K562 (cell line): Measurements from ENCODE around the gene SERPINE1. TPM values are rescaled to one million over a fixed set of nuclear protein-coding genes. Genes with fewer than 3 reads are reported as not detected.
A peak's percentile ranks its signal among the peaks of the same experiment; 100 is the strongest.

ENCODE experiments used
- ARID2 ChIP-seq: fragments of 450-650 bp; IDR thresholded peaks from 2 replicates; pipeline ENCODE4 v1.6.1; 2017; ENCODE audit warnings: antibody characterized with exemption, mild to moderate bottlenecking
- CXXC5 ChIP-seq: fragments of 250-450 bp; sonication (Bioruptor Pico); IDR thresholded peaks from 2 replicates; pipeline ENCODE4 v1.8.0; 2022; ENCODE audit warnings: inconsistent platforms, mild to moderate bottlenecking, moderate library complexity
- FOXO4 ChIP-seq: fragments of 450-650 bp; formaldehyde crosslinking; IDR thresholded peaks from 2 replicates; pipeline ENCODE4 v1.4.0; 2020; ENCODE audit warnings: mild to moderate bottlenecking, moderate library complexity
- FOXP4 ChIP-seq: sonication (generic); formaldehyde crosslinking; IDR thresholded peaks from 2 replicates; pipeline ENCODE4 v1.8.0; 2022; ENCODE audit warnings: mild to moderate bottlenecking, missing genetic modification reagents, borderline replicate concordance
- HNRNPK ChIP-seq: fragments of 200-400 bp; formaldehyde crosslinking; IDR thresholded peaks from one replicate; pipeline ENCODE4 v1.6.1; 2018; ENCODE audit warnings: mild to moderate bottlenecking, low read depth, low read length; ENCODE audit not compliant: poor library complexity, severe bottlenecking
- KDM5B ChIP-seq: fragments of 200-600 bp; sonication (generic); IDR thresholded peaks from 2 replicates; pipeline ENCODE4 v1.6.1; 2012; ENCODE audit warnings: low read depth, mild to moderate bottlenecking, moderate library complexity, low read length, control low read depth, inconsistent platforms; ENCODE audit not compliant: insufficient replicate concordance
- KLF10 ChIP-seq: fragments of 250-450 bp; sonication (Bioruptor Pico); IDR thresholded peaks from 2 replicates; pipeline ENCODE4 v1.6.1; 2021; ENCODE audit warnings: matching md5 sums
- MECOM ChIP-seq: fragments of 250-450 bp; sonication (Bioruptor Pico); IDR thresholded peaks from 2 replicates; pipeline ENCODE4 v1.8.0; 2022; ENCODE audit warnings: inconsistent platforms
- NFRKB ChIP-seq: fragments of 450-650 bp; IDR thresholded peaks from 2 replicates; pipeline ENCODE4 v1.6.1; 2016; ENCODE audit warnings: low read depth
- POLR2B ChIP-seq: fragments of 450-650 bp; IDR thresholded peaks from 2 replicates; pipeline ENCODE4 v1.6.1; 2018; ENCODE audit warnings: low read depth; ENCODE audit not compliant: partially characterized antibody
- RAD21 ChIP-seq, 2 experiments: fragments of 250-450 bp in 1 of 2; fragments of 450-650 bp in 1 of 2; sonication (Bioruptor Pico) in 1 of 2; formaldehyde crosslinking in 1 of 2; IDR thresholded peaks in 1 of 2; conservative IDR thresholded peaks in 1 of 2; 2 replicates each; pipeline versions ENCODE4 v1.4.0 to v1.8.0; 2020 to 2022; ENCODE audit warnings: mild to moderate bottlenecking in 2 of 2, moderate library complexity in 1 of 2
- RNF2 ChIP-seq: sonication (generic); IDR thresholded peaks from 2 replicates; pipeline ENCODE4 v1.6.1; 2016
- SRF ChIP-seq, 2 experiments: fragments of 250-450, 450-650 bp in 1 of 2; sonication (Bioruptor Pico) in 1 of 2; sonication (generic) in 1 of 2; formaldehyde crosslinking; IDR thresholded peaks; 2 replicates each; pipeline versions ENCODE4 v1.5.0 to v1.5.1; 2020 to 2022; ENCODE audit warnings: mild to moderate bottlenecking in 1 of 2, missing genetic modification reagents in 1 of 2
- SRSF9 ChIP-seq: fragments of 200-400 bp; formaldehyde crosslinking; IDR thresholded peaks from 2 replicates; pipeline ENCODE4 v1.6.1; 2017; ENCODE audit warnings: low read depth, low read length, borderline replicate concordance
- TCF15 ChIP-seq: fragments of 250-450 bp; sonication (Bioruptor Pico); IDR thresholded peaks from 2 replicates; pipeline ENCODE4 v1.8.0; 2022; ENCODE audit warnings: moderate library complexity, mild to moderate bottlenecking, inconsistent platforms
- TFAM ChIP-seq: fragments of 250-450 bp; sonication (Bioruptor Pico); conservative IDR thresholded peaks from 2 replicates; pipeline ENCODE4 v1.5.0; 2021; ENCODE audit warnings: mild to moderate bottlenecking, moderate library complexity
- ZBTB9 ChIP-seq: fragments of 450-650 bp; formaldehyde crosslinking; IDR thresholded peaks from 2 replicates; pipeline ENCODE4 v1.4.0; 2020; ENCODE audit warnings: mild to moderate bottlenecking, moderate library complexity
- ZNF124 ChIP-seq: sonication (generic); formaldehyde crosslinking; IDR thresholded peaks from 2 replicates; pipeline ENCODE4 v1.8.1; 2022; ENCODE audit warnings: missing genetic modification reagents
- ZNF140 ChIP-seq: fragments of 250-450 bp; sonication (Bioruptor Pico); IDR thresholded peaks from 2 replicates; pipeline ENCODE4 v1.8.0; 2021; ENCODE audit warnings: moderate library complexity, mild to moderate bottlenecking, inconsistent platforms
- ZNF431 ChIP-seq: sonication (generic); formaldehyde crosslinking; IDR thresholded peaks from 2 replicates; pipeline ENCODE4 v1.8.0; 2022; ENCODE audit warnings: mild to moderate bottlenecking, missing genetic modification reagents
- ZNF589 ChIP-seq: fragments of 200-800 bp; sonication (Bioruptor generic); IDR thresholded peaks from 2 replicates; pipeline ENCODE4 v1.6.1; 2016; ENCODE audit warnings: low read depth, missing genetic modification characterization, missing compliant biosample characterization
- polyA plus RNA-seq, 8 experiments: library from polyadenylated mRNA; depleted of rRNA in 4 of 8; stranded (reverse) in 5 of 8; unstranded in 3 of 8; fragments of >200 nt; fragmentation: Nextera tagmentation in 2 of 8; fragmentation: Illumina TruSeq in 1 of 8; extraction: Ambion mirVana in 2 of 8; extraction: Trizol in 1 of 8; gene quantifications; 2 replicates each; pipeline versions ENCODE4 v1.2.1 to v1.2.3, GENCODE V29; 2011 to 2014; ENCODE audit warnings: inconsistent platforms in 1 of 8, missing spikeins in 1 of 8
- total RNA-seq, 7 experiments: library from RNA; depleted of rRNA in 6 of 7; stranded (reverse); fragments of >200 nt in 6 of 7; fragmentation: Illumina TruSeq in 2 of 7; extraction: Trizol in 2 of 7; gene quantifications; 2 replicates each; pipeline versions ENCODE4 v1.2.1 to v1.2.3, GENCODE V29; 2011 to 2021; ENCODE audit warnings: low replicate concordance in 1 of 7

The SERPINE1 gene
- total and polyA plus RNA-seq, 9 of the 15 experiments (the other 6 are each of a cell fraction or from before 2014, with no cell fraction given), result 0.22 to 4.8 (median 0.91) TPM

GRCh38 chr7:101165075-101165957, 38.4 kb downstream of the SERPINE1 start, which contains the start of gene VGF (continued):
- TF ChIP-seq HNRNPK (peak; percentile 89), MECOM (CRISPR knock-in tag) (0 out of 2 replicates have a peak, but pooled peaks have one; percentile 13), RNF2 (peak; percentile 43; the same call in 1 of the 2 replicates), POLR2B (peak; percentile 45), NFRKB (no peak), ZNF140 (CRISPR knock-in tag) (no peak), FOXO4 (no peak), ZBTB9 (CRISPR knock-in tag) (0 out of 2 replicates have a peak, but pooled peaks have one; percentile 59), ZNF589 (peak; percentile 86), KLF10 (CRISPR knock-in tag) (no peak), ZNF431 (CRISPR knock-in tag) (peak; percentile 53; the same call in 1 of the 2 replicates), FOXP4 (CRISPR knock-in tag) (peak; percentile 96), ZNF124 (CRISPR knock-in tag) (0 out of 2 replicates have a peak, but pooled peaks have one; percentile 63), TFAM (CRISPR knock-in tag) (no peak), CXXC5 (peak; percentile 100), TCF15 (CRISPR knock-in tag) (no peak), SRF (CRISPR knock-in tag; IDR thresholded peaks at IDR 0.05) (peak in 1 of 2 experiments; percentile 96; a peak in 2 of 4 replicates), KDM5B (no peak), ARID2 (no peak), SRSF9 (no peak), RAD21 (CRISPR knock-in tag; conservative IDR thresholded peaks at IDR 0.05 in 1 of 2, IDR thresholded peaks at IDR 0.05 in 1 of 2) (no peak)
